Parathyroid adenoma (tissue), 2 donors: Measurements from ENCODE around the gene AFF1.

Experiments
- H2AFZ ChIP-seq: fragments of 300-600 bp; sonication (generic); one replicate; pipeline ENCODE4 v1.7.0; 2017; ENCODE audit warnings: antibody characterized with exemption, mild to moderate bottlenecking
- H3K27ac ChIP-seq: fragments of 300-600 bp; sonication (generic); one replicate; pipeline ENCODE4 v1.7.0; 2017
- H3K27me3 ChIP-seq: fragments of 300-600 bp; sonication (generic); one replicate; pipeline ENCODE4 v1.7.0; 2017; ENCODE audit warnings: low read length; ENCODE audit not compliant: control insufficient read depth, insufficient read depth
- H3K36me3 ChIP-seq: fragments of 300-600 bp; sonication (generic); one replicate; pipeline ENCODE4 v1.7.0; 2017; ENCODE audit warnings: low read length; ENCODE audit not compliant: control insufficient read depth, insufficient read depth
- H3K4me1 ChIP-seq: fragments of 300-600 bp; sonication (generic); one replicate; pipeline ENCODE4 v1.7.0; 2017; ENCODE audit warnings: control low read depth
- H3K4me2 ChIP-seq: fragments of 300-600 bp; sonication (generic); one replicate; pipeline ENCODE4 v1.7.0; 2017; ENCODE audit warnings: low read length
- H3K4me3 ChIP-seq: fragments of 300-600 bp; sonication (generic); one replicate; pipeline ENCODE4 v1.7.0; 2017; ENCODE audit warnings: low read depth, low read length
- H3K79me2 ChIP-seq: fragments of 300-600 bp; sonication (generic); one replicate; pipeline ENCODE4 v1.7.0; 2017; ENCODE audit warnings: control low read depth
- H3K9ac ChIP-seq: fragments of 300-600 bp; sonication (generic); one replicate; pipeline ENCODE4 v1.7.0; 2017; ENCODE audit warnings: mild to moderate bottlenecking
- H3K9me3 ChIP-seq: fragments of 300-600 bp; sonication (generic); one replicate; pipeline ENCODE4 v1.7.0; 2017; ENCODE audit warnings: low read length; ENCODE audit not compliant: control insufficient read depth
- TF ChIP-seq, protein P1 (sequence below): fragments of 300-600 bp; sonication (generic); IDR thresholded peaks from one replicate; pipeline ENCODE4 v1.7.0; 2017; ENCODE audit warnings: antibody characterized with exemption, mild to moderate bottlenecking
- donor health status: primary hyperparathyroidism.

Gene AFF1

GRCh38 chr4:87042986-87043820 is 108.4 kb downstream of the AFF1 start:
- Histone ChIP-seq H3K4me2 (no peak overlapping the region), H2AFZ (no peak overlapping the region), H3K79me2 (peaks cover 27% of the 10 kb centered on the region), H3K36me3 (no peaks in the 10 kb centered on the region), H3K4me3 (no peak overlapping the region), H3K4me1 (peaks cover 24% of the 10 kb centered on the region), H3K27me3 (no peaks in the 10 kb centered on the region), H3K27ac (peak overlapping the region; percentile 7), H3K9ac (no peak overlapping the region), H3K9me3 (no peaks in the 10 kb centered on the region)
- TF ChIP-seq, protein P1, sequence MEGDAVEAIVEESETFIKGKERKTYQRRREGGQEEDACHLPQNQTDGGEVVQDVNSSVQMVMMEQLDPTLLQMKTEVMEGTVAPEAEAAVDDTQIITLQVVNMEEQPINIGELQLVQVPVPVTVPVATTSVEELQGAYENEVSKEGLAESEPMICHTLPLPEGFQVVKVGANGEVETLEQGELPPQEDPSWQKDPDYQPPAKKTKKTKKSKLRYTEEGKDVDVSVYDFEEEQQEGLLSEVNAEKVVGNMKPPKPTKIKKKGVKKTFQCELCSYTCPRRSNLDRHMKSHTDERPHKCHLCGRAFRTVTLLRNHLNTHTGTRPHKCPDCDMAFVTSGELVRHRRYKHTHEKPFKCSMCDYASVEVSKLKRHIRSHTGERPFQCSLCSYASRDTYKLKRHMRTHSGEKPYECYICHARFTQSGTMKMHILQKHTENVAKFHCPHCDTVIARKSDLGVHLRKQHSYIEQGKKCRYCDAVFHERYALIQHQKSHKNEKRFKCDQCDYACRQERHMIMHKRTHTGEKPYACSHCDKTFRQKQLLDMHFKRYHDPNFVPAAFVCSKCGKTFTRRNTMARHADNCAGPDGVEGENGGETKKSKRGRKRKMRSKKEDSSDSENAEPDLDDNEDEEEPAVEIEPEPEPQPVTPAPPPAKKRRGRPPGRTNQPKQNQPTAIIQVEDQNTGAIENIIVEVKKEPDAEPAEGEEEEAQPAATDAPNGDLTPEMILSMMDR: no peak

DNA sequence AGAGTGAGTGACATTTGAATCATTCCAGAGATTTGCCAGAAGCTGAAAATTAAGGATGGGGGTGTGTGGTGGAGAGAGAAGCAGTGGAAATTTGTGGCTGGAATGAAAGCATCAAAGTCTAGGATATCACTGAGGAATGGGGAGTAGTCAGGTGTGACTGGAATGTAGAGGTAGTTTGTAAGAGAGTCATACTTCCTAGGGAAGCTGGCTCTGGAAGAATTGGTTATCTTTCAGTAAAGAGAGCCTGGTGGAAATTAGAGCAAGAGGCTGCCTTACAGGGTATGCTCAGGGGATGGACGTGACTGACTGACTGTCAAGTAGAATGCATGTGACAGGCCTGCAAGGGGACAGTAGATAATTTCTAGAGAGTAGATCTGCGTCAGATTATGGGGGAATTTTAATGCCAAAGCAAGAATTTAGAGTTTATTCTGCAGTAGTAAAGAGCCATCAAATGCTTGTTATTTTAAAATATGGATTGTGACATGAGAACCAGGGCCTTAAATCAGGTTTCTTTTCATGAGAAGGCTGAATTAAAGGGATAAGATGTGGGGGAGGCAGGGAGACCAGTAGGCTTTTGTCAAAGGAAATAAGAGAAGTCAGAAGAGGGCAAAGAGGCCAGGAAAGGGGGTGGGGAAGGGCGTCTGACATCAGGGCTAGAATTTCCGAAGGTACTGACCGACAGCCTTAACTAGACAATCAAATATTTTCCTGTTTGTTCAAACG is 109.9 kb downstream of the AFF1 start:
- Histone ChIP-seq H3K4me3 (peak overlapping the region; percentile 28), H3K4me2 (peak overlapping the region; percentile 37), H3K9me3 (no peaks in the 10 kb centered on the region), H2AFZ (peak overlapping the region; percentile 22), H3K36me3 (no peaks in the 10 kb centered on the region), H3K4me1 (peaks cover 20% of the 10 kb centered on the region), H3K79me2 (peaks cover 30% of the 10 kb centered on the region), H3K9ac (no peak overlapping the region), H3K27ac (peak overlapping the region; percentile 89), H3K27me3 (no peaks in the 10 kb centered on the region)
- TF ChIP-seq, protein P1: no peak

- TF ChIP-seq, protein P1: no peak
- Histone ChIP-seq H3K9ac (no peak overlapping the region), H3K36me3 (no peaks in the 10 kb centered on the region), H3K27ac (peak overlapping the region; percentile 89), H3K79me2 (peaks cover 30% of the 10 kb centered on the region), H2AFZ (peak overlapping the region; percentile 22), H3K4me3 (peak overlapping the region; percentile 28), H3K9me3 (no peaks in the 10 kb centered on the region), H3K4me2 (peak overlapping the region; percentile 37), H3K27me3 (no peaks in the 10 kb centered on the region), H3K4me1 (peaks cover 20% of the 10 kb centered on the region)
Measured at GRCh38 chr4:87045234-87045558, 110.4 kb downstream of the AFF1 start.

GRCh38 chr4:87045659-87046058 is 110.8 kb downstream of the AFF1 start:
- no peak overlapping the region for H3K9ac ChIP-seq
- H3K79me2 ChIP-seq: peaks cover 33% of the 10 kb centered on the region
- no peaks in the 10 kb centered on the region for H3K36me3 ChIP-seq
- H2AFZ ChIP-seq: no peak overlapping the region
- H3K9me3 ChIP-seq: no peaks in the 10 kb centered on the region
- peak overlapping the region; percentile 89 for H3K27ac ChIP-seq
- TF ChIP-seq, protein P1: no peak
- H3K4me1 ChIP-seq: peaks cover 20% of the 10 kb centered on the region
- peak overlapping the region; percentile 37 for H3K4me2 ChIP-seq
- peak overlapping the region; percentile 28 for H3K4me3 ChIP-seq
- no peaks in the 10 kb centered on the region for H3K27me3 ChIP-seq
